Keratinocyte (primary cell): ENCODE data around the gene ATE1. TPM values are rescaled to one million over a fixed set of nuclear protein-coding genes. Genes with fewer than 3 reads are reported as not detected.

ENCODE experiments used
- DNase-seq: peaks from one replicate; pipeline ENCODE4 v3.0.0-alpha.2; 2011; ENCODE audit warnings: low read depth, missing footprints, low spot score
- FAIRE-seq: peaks from 2 replicates; lab custom pipeline; 2011; peaks lifted over from hg19 to GRCh38; lab: Jason Lieb, UNC
- H2AFZ ChIP-seq: 2 replicates; pipeline ENCODE4 v1.6.0; 2012; ENCODE audit warnings: low read length, control low read depth, inconsistent platforms; ENCODE audit not compliant: control insufficient read depth
- H3K27ac ChIP-seq: 2 replicates; pipeline ENCODE4 v1.5.1; 2011; ENCODE audit warnings: low read length; ENCODE audit not compliant: control insufficient read depth, insufficient read depth
- H3K27me3 ChIP-seq: 3 replicates; pipeline ENCODE4 v1.6.0; 2011; ENCODE audit warnings: low read length; ENCODE audit not compliant: control insufficient read depth, insufficient read depth; ENCODE audit errors: extremely low read depth
- H3K36me3 ChIP-seq, 2 experiments: 2 replicates in 1 of 2; 3 replicates in 1 of 2; pipeline ENCODE4 v1.5.1; 2011; ENCODE audit warnings: low read length in 2 of 2, mild to moderate bottlenecking in 1 of 2; ENCODE audit not compliant: control insufficient read depth in 2 of 2, insufficient read depth in 2 of 2; ENCODE audit errors: extremely low read depth in 1 of 2
- H3K4me1 ChIP-seq: 3 replicates; pipeline ENCODE4 v1.5.1; 2011; ENCODE audit warnings: low read length; ENCODE audit not compliant: control insufficient read depth, insufficient read depth; ENCODE audit errors: extremely low read depth
- H3K4me2 ChIP-seq: 3 replicates; pipeline ENCODE4 v1.6.0; 2011; ENCODE audit warnings: low read depth, low read length; ENCODE audit not compliant: control insufficient read depth, insufficient read depth; ENCODE audit errors: extremely low read depth
- H3K4me3 ChIP-seq, 3 experiments: fragments of 200-600 bp in 1 of 3; sonication (generic) in 1 of 3; 2 replicates in 2 of 3; 3 replicates in 1 of 3; pipeline ENCODE4 v1.5.1; 2011 to 2016; ENCODE audit warnings: low read length in 3 of 3, mild to moderate bottlenecking in 3 of 3, control low read depth in 2 of 3, inconsistent platforms in 1 of 3, low read depth in 1 of 3, mixed read lengths in 1 of 3, mixed run types in 1 of 3, moderate library complexity in 1 of 3; ENCODE audit not compliant: control insufficient read depth in 2 of 3, insufficient read depth in 2 of 3; ENCODE audit errors: extremely low read depth in 1 of 3
- H3K79me2 ChIP-seq: 2 replicates; pipeline ENCODE4 v1.6.0; 2012; ENCODE audit warnings: low read length; ENCODE audit not compliant: control insufficient read depth, insufficient read depth
- H3K9ac ChIP-seq: 3 replicates; pipeline ENCODE4 v1.6.0; 2011; ENCODE audit warnings: low read length; ENCODE audit not compliant: control insufficient read depth, insufficient read depth; ENCODE audit errors: extremely low read depth
- H3K9me1 ChIP-seq: 3 replicates; pipeline ENCODE4 v1.6.0; 2011; ENCODE audit warnings: low read length; ENCODE audit not compliant: control insufficient read depth, insufficient read depth; ENCODE audit errors: extremely low read depth
- H3K9me3 ChIP-seq: 2 replicates; pipeline ENCODE4 v1.5.1; 2012; ENCODE audit warnings: low read depth, low read length; ENCODE audit not compliant: control insufficient read depth
- H4K20me1 ChIP-seq: 3 replicates; pipeline ENCODE4 v1.6.0; 2011; ENCODE audit warnings: low read length; ENCODE audit not compliant: control insufficient read depth, insufficient read depth; ENCODE audit errors: extremely low read depth
- EZH2 ChIP-seq: IDR thresholded peaks from one replicate; pipeline ENCODE4 v1.6.1; 2012; ENCODE audit warnings: inconsistent platforms, mild to moderate bottlenecking, low read length, moderate library complexity
- dilution Hi-C: fragments of 300-500 bp; cut with MboI; formaldehyde crosslinking; loops from one replicate; pipeline ENCODE4 v1.7.0; 2020; ENCODE audit warnings: low sequenced_read_pairs; ENCODE audit not compliant: extremely low pct_ligation_motif_present
- polyA plus RNA-seq, 5 experiments: library from polyadenylated mRNA; depleted of rRNA in 3 of 5; stranded (reverse) in 3 of 5; stranded (forward) in 1 of 5; unstranded in 1 of 5; fragments of >200 nt; gene quantifications; 1 replicate in 1 of 5; 2 replicates in 3 of 5; 3 replicates in 1 of 5; pipeline versions ENCODE4 v1.2.1 to v1.2.3, GENCODE V29; 2011 to 2012; ENCODE audit warnings: missing spikeins in 2 of 5, low read depth in 1 of 5, low replicate concordance in 1 of 5
- TF ChIP-seq, protein P1 (sequence below), 3 experiments: IDR thresholded peaks in 1 of 3; conservative IDR thresholded peaks in 1 of 3; optimal IDR thresholded peaks in 1 of 3; 2 replicates in 2 of 3; 3 replicates in 1 of 3; pipeline versions ENCODE3 to v1.5.1; 2011; ENCODE audit warnings: low read length in 3 of 3, mild to moderate bottlenecking in 3 of 3, moderate library complexity in 2 of 3, control low read depth in 1 of 3, inconsistent platforms in 1 of 3; ENCODE audit not compliant: insufficient read depth in 2 of 3; ENCODE audit errors: extremely low read depth in 1 of 3

The ATE1 gene
- polyA plus RNA-seq, 1 donor (not counting 4 experiments of a cell fraction or from before 2014, with no cell fraction given): 14.9 TPM

DNA sequence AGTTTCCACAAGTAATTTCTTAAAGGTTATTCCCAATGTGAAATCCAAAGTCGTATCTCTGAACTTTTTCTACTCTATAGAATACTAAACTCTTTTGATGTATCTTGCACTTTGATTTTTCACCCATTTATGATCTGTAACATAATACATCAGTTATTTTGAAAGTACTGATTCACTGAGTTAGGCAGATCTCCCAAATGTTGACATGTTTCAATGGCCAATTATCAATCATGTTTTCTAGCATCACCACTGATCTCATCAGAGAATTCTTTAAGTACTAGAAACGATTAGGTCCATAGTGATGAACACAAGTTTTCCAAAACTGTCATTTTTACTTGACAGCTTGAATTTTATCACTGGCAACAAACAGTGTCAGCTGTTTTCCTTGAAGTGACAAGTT is 119.0 kb downstream of the ATE1 start:
- peak; percentile 55 for FAIRE-seq
- no peaks in the 10 kb centered on the region for H3K79me2 ChIP-seq
- H3K27ac ChIP-seq: no peak overlapping the region
- dilution Hi-C loops: no loop called here
- DNase-seq: no peak
- H3K9me1 ChIP-seq: no peaks in the 10 kb centered on the region
- no peaks in the 10 kb centered on the region for H3K27me3 ChIP-seq
- H4K20me1 ChIP-seq: no peaks in the 10 kb centered on the region
- H3K4me2 ChIP-seq: no peak overlapping the region
- no peaks in the 10 kb centered on the region for H3K4me1 ChIP-seq
- no peak for TF ChIP-seq EZH2
- TF ChIP-seq, protein P1, sequence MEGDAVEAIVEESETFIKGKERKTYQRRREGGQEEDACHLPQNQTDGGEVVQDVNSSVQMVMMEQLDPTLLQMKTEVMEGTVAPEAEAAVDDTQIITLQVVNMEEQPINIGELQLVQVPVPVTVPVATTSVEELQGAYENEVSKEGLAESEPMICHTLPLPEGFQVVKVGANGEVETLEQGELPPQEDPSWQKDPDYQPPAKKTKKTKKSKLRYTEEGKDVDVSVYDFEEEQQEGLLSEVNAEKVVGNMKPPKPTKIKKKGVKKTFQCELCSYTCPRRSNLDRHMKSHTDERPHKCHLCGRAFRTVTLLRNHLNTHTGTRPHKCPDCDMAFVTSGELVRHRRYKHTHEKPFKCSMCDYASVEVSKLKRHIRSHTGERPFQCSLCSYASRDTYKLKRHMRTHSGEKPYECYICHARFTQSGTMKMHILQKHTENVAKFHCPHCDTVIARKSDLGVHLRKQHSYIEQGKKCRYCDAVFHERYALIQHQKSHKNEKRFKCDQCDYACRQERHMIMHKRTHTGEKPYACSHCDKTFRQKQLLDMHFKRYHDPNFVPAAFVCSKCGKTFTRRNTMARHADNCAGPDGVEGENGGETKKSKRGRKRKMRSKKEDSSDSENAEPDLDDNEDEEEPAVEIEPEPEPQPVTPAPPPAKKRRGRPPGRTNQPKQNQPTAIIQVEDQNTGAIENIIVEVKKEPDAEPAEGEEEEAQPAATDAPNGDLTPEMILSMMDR (optimal IDR thresholded peaks at IDR 0.05 in 1 of 3, IDR thresholded peaks at IDR 0.05 in 1 of 3, conservative IDR thresholded peaks at IDR 0.05 in 1 of 3; ENCODE audit: extremely low read depth in 1 of 3, insufficient read depth in 2 of 3, low read length in 3 of 3): no peak
- no peak overlapping the region for H2AFZ ChIP-seq
- H3K9me3 ChIP-seq: no peaks in the 10 kb centered on the region
- H3K36me3 ChIP-seq: no peaks in the 10 kb centered on the region
- no peak overlapping the region for H3K9ac ChIP-seq
- no peak overlapping the region for H3K4me3 ChIP-seq

DNA sequence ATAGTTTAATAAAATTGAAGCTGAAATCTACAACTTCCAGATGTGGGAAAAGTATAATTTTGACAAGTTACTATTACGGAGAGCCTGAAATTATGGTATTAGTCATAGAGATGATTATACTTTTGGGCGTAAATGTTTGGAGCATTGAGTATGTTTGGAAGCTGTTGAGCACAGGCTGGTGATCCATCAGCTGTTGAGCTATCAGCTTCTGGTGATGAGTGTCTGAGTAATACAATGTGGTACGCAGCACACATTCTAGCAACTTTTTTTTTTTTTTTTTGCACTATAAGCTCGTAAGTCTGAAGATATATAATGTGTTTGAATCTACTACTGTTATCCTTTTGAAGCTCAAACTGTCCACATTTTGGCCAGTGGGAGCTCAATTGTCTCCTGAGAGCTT is 123.4 kb downstream of the ATE1 start:
- Histone ChIP-seq H3K4me2 (no peak overlapping the region), H4K20me1 (no peaks in the 10 kb centered on the region), H3K79me2 (no peaks in the 10 kb centered on the region), H3K4me1 (no peaks in the 10 kb centered on the region), H3K36me3 (no peaks in the 10 kb centered on the region), H3K9me3 (no peaks in the 10 kb centered on the region), H3K9me1 (no peaks in the 10 kb centered on the region), H2AFZ (no peak overlapping the region), H3K27ac (no peak overlapping the region), H3K27me3 (no peaks in the 10 kb centered on the region), H3K9ac (no peak overlapping the region), H3K4me3 (no peak overlapping the region)
- dilution Hi-C loops: no loop called here
- no peak for TF ChIP-seq EZH2
- TF ChIP-seq, protein P1 (optimal IDR thresholded peaks at IDR 0.05 in 1 of 3, IDR thresholded peaks at IDR 0.05 in 1 of 3, conservative IDR thresholded peaks at IDR 0.05 in 1 of 3; ENCODE audit: extremely low read depth in 1 of 3, insufficient read depth in 2 of 3, low read length in 3 of 3): no peak
- peak; percentile 48 for FAIRE-seq
- DNase-seq: no peak
